Activated effector memory CD4-positive, alpha-beta T cell treated with anti-CD3 and anti-CD28 coated beads, Interleukin-2, amount 50 U/mL, for 16 hours (primary cell): ENCODE data around the gene RPL36.
"Not testable (repeated sequence)": the region's sequence is repeated elsewhere in the genome, so short reads cannot be mapped to it uniquely, and the experiment has no call there.

Source experiments
- DNase-seq: peaks from one replicate; pipeline ENCODE4 v3.0.0-alpha.2; 2020

The RPL36 gene

DNA sequence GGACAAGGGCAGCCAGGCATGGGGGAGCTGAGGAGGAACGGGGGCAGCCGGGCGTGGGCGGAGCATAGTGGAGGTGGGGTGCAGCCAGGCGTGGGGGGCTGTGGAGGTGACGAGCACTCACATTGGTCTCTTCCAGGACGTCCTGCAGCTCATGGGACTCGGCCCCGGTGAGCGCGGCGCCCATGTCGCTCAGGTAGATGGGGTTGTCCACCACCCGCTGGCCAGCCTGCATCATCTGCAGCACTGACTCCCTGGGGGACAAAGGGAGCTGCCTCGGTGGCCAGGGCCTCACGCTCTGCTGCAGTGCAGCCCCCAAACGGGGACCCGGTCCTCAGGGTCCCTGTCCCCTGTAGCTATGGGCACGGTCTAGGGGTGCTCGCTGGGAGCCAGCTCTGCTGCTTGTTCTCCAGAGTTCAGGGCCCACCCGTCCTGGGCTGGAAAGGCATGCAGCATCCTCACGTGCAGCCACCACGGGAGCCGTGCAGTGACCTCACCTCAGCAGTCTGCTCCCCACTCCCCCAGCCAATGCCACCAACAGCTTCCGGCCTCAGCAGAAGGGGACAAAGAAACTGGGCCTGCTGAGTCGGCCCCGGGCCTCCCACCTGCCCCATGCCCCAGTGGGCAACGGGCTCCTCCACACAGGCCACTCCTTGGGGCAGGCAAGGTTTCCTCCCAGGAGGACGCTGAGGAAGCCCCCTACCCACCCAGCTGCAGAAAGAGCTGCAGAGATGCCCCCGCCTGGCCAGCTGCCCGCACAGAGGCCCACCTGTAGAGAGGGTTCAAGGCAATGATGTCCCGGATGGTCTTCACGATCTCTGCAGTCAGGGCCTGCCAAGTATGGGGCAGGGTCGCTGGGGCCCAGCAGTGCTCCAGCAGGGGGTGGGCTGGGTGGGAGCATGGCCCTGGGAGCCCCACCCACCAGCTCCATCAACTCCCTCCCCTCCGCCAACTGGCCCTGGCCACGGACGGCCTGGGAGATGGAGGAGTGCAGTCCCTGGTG is 17.8 kb downstream of the RPL36 start:
- DNase-seq: no peak

GRCh38 chr19:5711025-5711424 is 20.9 kb downstream of the RPL36 start:
- DNase-seq: no peak

GRCh38 chr19:5711713-5712161 is 21.6 kb downstream of the RPL36 start:
- no peak for DNase-seq

DNA sequence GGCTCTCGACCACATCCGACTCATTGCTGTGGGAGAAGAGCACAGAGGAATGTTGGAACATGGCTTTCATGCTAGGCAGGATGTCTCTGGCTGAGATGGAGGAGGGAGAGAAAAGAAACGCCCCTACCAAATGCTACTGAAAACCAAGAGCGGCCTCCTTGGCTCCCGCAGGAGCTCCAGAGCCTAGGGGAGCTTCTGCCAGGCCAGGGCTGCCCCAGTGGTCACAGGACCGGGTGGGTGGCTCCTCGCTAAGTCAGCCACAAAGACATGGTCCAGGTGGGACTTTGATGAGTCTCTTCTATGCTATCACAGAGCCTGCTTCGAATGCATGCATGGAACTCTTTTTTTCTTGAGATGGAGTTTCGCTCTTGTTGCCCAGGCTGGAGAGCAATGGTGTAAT is 23.1 kb downstream of the RPL36 start:
- DNase-seq: no peak

GRCh38 chr19:5714816-5715215 is 24.7 kb downstream of the RPL36 start:
- no peak for DNase-seq

GRCh38 chr19:5717215-5717935 is 27.3 kb downstream of the RPL36 start:
- no peak for DNase-seq

GRCh38 chr19:5718037-5718578 is 28.0 kb downstream of the RPL36 start:
- peak; percentile 85 for DNase-seq

DNA sequence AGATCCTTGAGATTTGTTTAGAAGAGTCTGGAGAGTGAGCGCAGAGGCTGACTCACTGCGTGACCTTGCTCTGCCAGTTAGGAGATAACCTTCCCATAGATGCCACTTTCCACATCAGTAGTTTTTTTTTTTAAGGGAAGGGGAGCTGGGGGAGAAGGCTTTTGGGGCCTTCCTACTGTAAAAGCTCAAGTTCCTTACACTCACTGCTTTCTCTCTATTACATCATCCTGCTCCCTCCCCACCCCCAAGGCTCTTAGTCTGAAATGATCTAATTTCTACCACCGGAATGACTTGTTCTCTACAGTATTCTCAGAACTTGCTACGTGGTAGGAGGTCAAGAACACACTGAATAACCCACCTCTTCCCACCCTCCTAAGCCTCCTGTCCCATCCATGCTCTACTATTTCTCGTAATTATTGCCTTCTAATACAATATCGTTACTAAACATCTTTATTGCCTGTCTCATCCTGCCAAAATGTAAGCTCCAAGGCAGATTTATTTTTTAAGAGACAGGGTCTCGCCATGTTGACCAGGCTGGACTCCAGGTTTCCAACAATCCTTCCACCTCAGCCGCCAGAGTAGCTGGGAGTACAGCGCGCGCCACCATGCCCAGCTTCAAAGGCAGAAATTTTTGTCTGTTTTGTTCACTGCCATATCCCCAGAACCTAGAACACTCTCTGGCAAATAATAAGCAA is 28.6 kb downstream of the RPL36 start:
- peak; percentile 78 for DNase-seq

GRCh38 chr19:5719274-5719960 is 29.3 kb downstream of the RPL36 start:
- no peak for DNase-seq

- peak; percentile 99 for DNase-seq
Measured at GRCh38 chr19:5719961-5720790, 30.1 kb downstream of the RPL36 start, which contains the start of the genes CATSPERD and LONP1. Gene CATSPERD (plus strand): TSS chr19:5720637. CDS start chr19:5720738, 101 bp downstream. Gene LONP1 (minus strand): TSS chr19:5720146. CDS start chr19:5720132, 14 bp downstream.

DNA sequence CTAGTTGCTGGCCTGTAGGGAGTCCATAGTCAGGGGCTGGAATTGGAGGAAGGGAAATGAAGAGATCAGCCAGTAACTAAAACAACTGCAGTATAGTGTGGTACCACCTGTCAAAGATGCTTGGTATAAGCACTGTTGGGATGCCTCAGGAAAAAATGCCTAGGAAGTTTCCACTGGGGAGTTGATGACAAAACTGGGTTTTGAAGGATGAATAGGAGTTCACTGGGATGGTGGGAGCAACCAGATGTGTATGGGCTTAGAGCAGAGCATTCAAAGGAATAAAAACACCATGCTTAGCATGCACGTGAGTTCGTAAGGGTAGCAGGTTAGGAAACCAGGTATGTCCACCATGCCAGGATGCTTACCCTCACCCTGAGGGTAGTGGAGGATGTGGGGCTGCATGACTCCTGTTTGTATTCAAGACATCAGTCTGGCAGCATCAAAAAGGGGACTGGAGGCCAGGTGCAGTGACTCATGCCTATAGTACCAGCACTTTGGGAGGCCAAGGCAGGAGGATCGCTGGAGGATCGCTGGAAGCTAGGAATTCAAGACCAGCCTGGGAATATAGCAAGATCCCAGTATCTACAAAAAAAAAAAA is 37.5 kb downstream of the RPL36 start:
- DNase-seq: no peak

DNA sequence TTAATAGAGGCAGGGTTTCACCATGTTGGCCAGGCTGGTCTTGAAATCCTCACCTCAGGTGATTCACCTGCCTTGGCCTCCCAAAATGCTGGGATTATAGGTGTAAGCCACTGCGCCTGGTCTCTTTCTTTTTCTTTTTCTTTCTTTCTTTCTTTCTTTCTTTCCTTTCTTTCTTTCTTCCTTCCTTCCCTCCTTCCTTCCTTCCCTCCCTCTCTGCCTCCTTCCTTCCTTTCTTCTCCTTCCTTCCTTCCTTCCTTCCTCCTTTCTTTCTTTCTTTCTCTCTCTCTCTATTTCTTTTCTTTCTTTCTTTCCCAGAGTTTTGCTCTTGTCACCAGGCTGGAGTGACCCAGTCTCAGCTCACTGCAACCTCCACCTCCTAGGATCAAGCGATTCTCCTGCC is 43.1 kb downstream of the RPL36 start:
- not testable (repeated sequence) for DNase-seq

DNA sequence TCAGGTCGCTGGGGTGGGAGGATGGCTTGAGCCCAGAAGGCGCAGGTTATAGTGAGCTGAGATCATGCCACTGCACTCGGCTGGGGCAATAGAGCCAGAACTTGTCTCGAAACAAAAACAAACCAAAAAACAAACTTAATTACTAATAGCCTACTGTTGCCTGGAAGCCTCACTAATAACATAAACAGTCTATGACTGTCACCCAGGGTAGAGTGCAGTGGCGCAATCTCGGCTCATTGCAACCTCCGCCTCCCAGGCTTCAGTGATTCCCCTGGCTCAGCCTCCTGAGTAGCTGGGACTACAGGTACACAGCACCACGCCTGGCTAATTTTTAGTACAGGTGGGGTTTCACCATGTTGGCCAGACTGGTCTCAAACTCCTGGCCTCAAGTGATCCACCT is 48.3 kb downstream of the RPL36 start:
- no peak for DNase-seq
